Liver (tissue), 9 donors: ENCODE data around the gene PSG5. TPM values are rescaled to one million over a fixed set of nuclear protein-coding genes. Genes with fewer than 3 reads are reported as not detected.
A peak's percentile ranks its signal among the peaks of the same experiment; 100 is the strongest.
"Not testable (repeated sequence)": the region's sequence is repeated elsewhere in the genome, so short reads cannot be mapped to it uniquely, and the experiment has no call there.

Experiments
- DNase-seq: peaks from one replicate; pipeline ENCODE4 v3.0.0-alpha.2; 2017; ENCODE audit warnings: low spot score
- H3K27ac ChIP-seq, 2 donors: one replicate each; pipeline ENCODE4 v1.7.0; 2013; ENCODE audit warnings: inconsistent platforms in 2 of 2, low read length in 2 of 2, control low read depth in 1 of 2, low read depth in 1 of 2, mild to moderate bottlenecking in 1 of 2
- H3K27me3 ChIP-seq, 4 donors: one replicate each; pipeline versions ENCODE4 v1.6.1 to v1.7.0; 2013; ENCODE audit warnings: low read length in 3 of 4, inconsistent platforms in 1 of 4, mild to moderate bottlenecking in 1 of 4, moderate library complexity in 1 of 4; ENCODE audit not compliant: control insufficient read depth in 4 of 4, insufficient read depth in 4 of 4
- H3K36me3 ChIP-seq, 4 donors: one replicate each; pipeline versions ENCODE4 v1.6.1 to v1.7.0; 2013; ENCODE audit warnings: low read length in 3 of 4, mild to moderate bottlenecking in 3 of 4, low read depth in 1 of 4, moderate library complexity in 1 of 4; ENCODE audit not compliant: control insufficient read depth in 4 of 4, insufficient read depth in 3 of 4
- H3K4me1 ChIP-seq, 4 donors: one replicate each; pipeline versions ENCODE4 v1.6.1 to v1.7.0; 2013; ENCODE audit warnings: low read length in 3 of 4, mild to moderate bottlenecking in 3 of 4, moderate library complexity in 1 of 4; ENCODE audit not compliant: control insufficient read depth in 4 of 4, insufficient read depth in 4 of 4
- H3K4me3 ChIP-seq, 3 donors: one replicate each; pipeline versions ENCODE4 v1.6.1 to v1.7.0; 2013; ENCODE audit warnings: low read length in 3 of 3, control low read depth in 1 of 3, low read depth in 1 of 3, mild to moderate bottlenecking in 1 of 3
- H3K9ac ChIP-seq, 2 donors: one replicate each; pipeline ENCODE4 v1.7.0; 2013; ENCODE audit warnings: low read length in 2 of 2, mild to moderate bottlenecking in 2 of 2, moderate library complexity in 2 of 2, control low read depth in 1 of 2, low read depth in 1 of 2
- H3K9me3 ChIP-seq, 4 donors: one replicate each; pipeline versions ENCODE4 v1.6.1 to v1.7.0; 2013; ENCODE audit warnings: low read length in 3 of 4; ENCODE audit not compliant: control insufficient read depth in 4 of 4
- ATF3 ChIP-seq: IDR thresholded peaks from 2 replicates; pipeline ENCODE4 v1.6.1; 2016; ENCODE audit warnings: antibody characterized with exemption
- EGR1 ChIP-seq, 2 donors: IDR thresholded peaks; 2 replicates each; pipeline ENCODE4 v1.6.1; 2016 to 2018; ENCODE audit warnings: antibody characterized with exemption in 2 of 2, low read depth in 2 of 2
- HNF4A ChIP-seq, 2 donors: conservative IDR thresholded peaks; 2 replicates each; pipeline ENCODE4 v1.6.1; 2016; ENCODE audit warnings: antibody characterized with exemption in 2 of 2, mild to moderate bottlenecking in 2 of 2
- REST ChIP-seq: IDR thresholded peaks from 2 replicates; pipeline ENCODE4 v1.6.1; 2016; ENCODE audit warnings: antibody characterized with exemption, mild to moderate bottlenecking
- RXRA ChIP-seq, 2 donors: IDR thresholded peaks; 2 replicates each; pipeline ENCODE4 v1.6.1; 2017 to 2018; ENCODE audit warnings: antibody characterized with exemption in 2 of 2, mild to moderate bottlenecking in 1 of 2
- WGBS: extraction: QIAGEN DNeasy Blood & Tissue Kit; methylation state at CpG from one replicate; pipeline ENCODE4 v1.1.7; 2013; 5-methylcytosine and 5-hydroxymethylcytosine counted together
- polyA plus RNA-seq, 2 donors: library from polyadenylated mRNA; stranded (reverse) in 1 of 2; unstranded in 1 of 2; fragments of 200-250 nt in 1 of 2; fragments of >200 nt in 1 of 2; fragmentation: Nextera tagmentation in 1 of 2; extraction: Ambion mirVana in 1 of 2; gene quantifications; one replicate each; pipeline versions ENCODE4 v1.2.1 to v1.2.3, GENCODE V29; 2013 to 2015
- total RNA-seq, 2 donors: library from RNA; depleted of rRNA; stranded (reverse); fragments of >200 nt; gene quantifications; one replicate each; pipeline ENCODE4 v1.2.3, GENCODE V29; 2014
- donor health status: healthy.
- donor health status: healthy.
- donor health status: healthy.
- donor health status: healthy.
- donor health status: healthy.

PSG5 gene
- total and polyA plus RNA-seq, 4 donors = not detected

- Histone ChIP-seq H3K27ac (no peak overlapping the region), H3K9me3 (peaks cover 8 to 19% (median 11%) of the 10 kb centered on the region in 4 donors), H3K27me3 (no peaks in the 10 kb centered on the region), H3K4me1 (no peaks in the 10 kb centered on the region), H3K36me3 (no peaks in the 10 kb centered on the region), H3K9ac (no peak overlapping the region), H3K4me3 (no peak overlapping the region)
- DNase-seq = no peak
- TF ChIP-seq ATF3 (no peak), EGR1 (IDR thresholded peaks at IDR 0.05; ENCODE audit: low read depth in 2 of 2) (no peak), REST (no peak)
- 86% methylated on average over 2 of the region's 2 CpGs for whole genome bisulfite sequencing
These were observed 38.5 kb upstream of the PSG5 start for GRCh38 chr19:43224855-43225253.

- TF ChIP-seq HNF4A (conservative IDR thresholded peaks at IDR 0.05) (peak in 1 of 2 donors; percentile 14), RXRA (IDR thresholded peaks at IDR 0.05) (peak in 1 of 2 donors; percentile 46)
- not testable (repeated sequence) for H3K4me1 ChIP-seq, H3K4me3 ChIP-seq, H3K27me3 ChIP-seq, H3K9ac ChIP-seq, H3K36me3 ChIP-seq, DNase-seq
- H3K27ac ChIP-seq = peak overlapping the region in 1 of 2 donors; percentile 7
- peaks cover 6 to 17% (median 9%) of the 10 kb centered on the region in 4 donors for H3K9me3 ChIP-seq
- 58% methylated on average over 5 of the region's 5 CpGs for WGBS
These were observed 38.0 kb upstream of the PSG5 start for GRCh38 chr19:43224201-43224854.

DNA sequence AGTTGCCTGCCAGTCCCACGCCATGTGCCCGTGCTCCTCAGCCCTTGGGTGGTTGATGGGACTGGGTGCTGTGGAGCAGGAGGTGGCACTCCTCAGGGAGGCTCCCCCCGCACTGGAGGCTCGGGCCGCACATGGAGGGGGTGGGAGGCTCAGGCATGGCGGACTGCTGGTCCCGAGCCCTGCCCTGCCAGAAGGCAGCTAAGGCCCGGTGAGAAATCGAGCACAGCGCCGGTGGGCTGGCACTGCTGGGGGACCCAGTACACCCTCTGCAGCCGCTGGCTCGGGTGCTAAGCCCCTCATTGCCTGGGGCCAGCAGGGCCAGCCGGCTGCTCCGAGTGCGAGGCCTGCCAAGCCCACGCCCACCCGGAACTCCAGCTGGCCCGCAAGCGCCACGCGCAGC, 35.6 kb upstream of the PSG5 start:
- WGBS = 91% methylated on average over 22 of the region's 22 CpGs
- DNase-seq, H3K4me1 ChIP-seq, H3K4me3 ChIP-seq, H3K9ac ChIP-seq, H3K27ac ChIP-seq, H3K9me3 ChIP-seq, H3K36me3 ChIP-seq, H3K27me3 ChIP-seq: not testable (repeated sequence)

- H3K27me3 ChIP-seq, DNase-seq: not testable (repeated sequence)
- WGBS = 81% methylated on average over 4 of the region's 4 CpGs
These were observed 32.8 kb upstream of the PSG5 start for GRCh38 chr19:43219136-43219535.

DNA sequence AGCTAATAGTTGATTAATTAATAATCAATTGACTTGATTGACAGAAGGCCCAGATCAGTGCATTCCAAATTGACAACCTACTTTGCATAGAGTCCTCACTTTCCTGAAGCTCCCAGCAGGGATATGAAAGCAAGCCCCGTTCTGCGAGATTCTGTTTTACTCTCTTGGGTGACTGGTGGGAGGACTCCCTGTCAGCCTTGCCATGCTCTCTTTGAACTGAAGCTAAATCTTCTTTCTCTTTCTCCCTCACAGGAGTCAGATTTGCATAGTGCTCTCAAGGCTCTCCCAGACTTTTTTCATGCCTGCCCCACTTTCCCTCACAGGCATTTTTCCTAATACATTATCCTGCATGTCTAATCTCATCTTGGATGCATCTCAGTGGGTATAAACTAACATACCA, 29.5 kb upstream of the PSG5 start:
- H3K9me3 ChIP-seq, H3K27ac ChIP-seq, H3K9ac ChIP-seq, DNase-seq, H3K27me3 ChIP-seq, H3K4me1 ChIP-seq, H3K36me3 ChIP-seq, H3K4me3 ChIP-seq: not testable (repeated sequence)
- 19% methylated on average over 2 of the region's 2 CpGs for WGBS

More at GRCh38 chr19:43219136-43219535, 32.8 kb upstream of the PSG5 start:
- not testable (repeated sequence) for H3K4me1 ChIP-seq, H3K27ac ChIP-seq, H3K9me3 ChIP-seq, H3K9ac ChIP-seq, H3K4me3 ChIP-seq, H3K36me3 ChIP-seq
